ENCODE measurements around the gene CD163L1.

DNA sequence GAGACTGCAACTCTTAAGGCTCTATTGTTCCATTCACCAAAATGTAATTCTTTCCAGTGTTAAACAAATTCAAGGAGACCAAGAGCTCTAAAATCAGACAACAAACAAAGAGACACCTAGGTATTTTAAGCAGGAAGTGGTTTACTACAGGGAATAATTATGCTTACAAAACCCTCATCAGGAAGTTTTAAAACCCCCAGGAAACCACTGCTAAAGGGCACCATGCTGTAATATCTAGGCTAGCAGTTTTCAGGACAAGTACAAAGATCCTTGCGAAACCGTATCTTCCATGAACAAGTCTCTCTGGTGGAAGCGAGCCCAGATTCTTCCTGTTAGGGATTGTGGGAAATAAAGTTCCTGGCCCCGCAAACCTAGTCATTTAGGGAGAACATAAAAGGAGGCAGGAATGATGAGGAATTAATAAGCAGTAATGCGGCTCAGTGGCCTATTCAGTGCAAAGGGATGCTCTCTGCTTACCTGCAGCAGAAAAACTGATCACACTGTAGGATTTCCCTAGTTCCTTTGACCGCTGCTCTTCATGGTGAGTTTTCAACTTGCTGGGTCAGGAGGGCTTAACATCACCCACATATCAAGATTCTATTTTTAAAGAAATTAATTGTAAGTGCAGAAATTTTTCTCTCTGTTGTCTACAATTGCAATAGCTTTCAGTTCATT, 97.3 kb downstream of the CD163L1 start:
- TF ChIP-seq, protein P1, sequence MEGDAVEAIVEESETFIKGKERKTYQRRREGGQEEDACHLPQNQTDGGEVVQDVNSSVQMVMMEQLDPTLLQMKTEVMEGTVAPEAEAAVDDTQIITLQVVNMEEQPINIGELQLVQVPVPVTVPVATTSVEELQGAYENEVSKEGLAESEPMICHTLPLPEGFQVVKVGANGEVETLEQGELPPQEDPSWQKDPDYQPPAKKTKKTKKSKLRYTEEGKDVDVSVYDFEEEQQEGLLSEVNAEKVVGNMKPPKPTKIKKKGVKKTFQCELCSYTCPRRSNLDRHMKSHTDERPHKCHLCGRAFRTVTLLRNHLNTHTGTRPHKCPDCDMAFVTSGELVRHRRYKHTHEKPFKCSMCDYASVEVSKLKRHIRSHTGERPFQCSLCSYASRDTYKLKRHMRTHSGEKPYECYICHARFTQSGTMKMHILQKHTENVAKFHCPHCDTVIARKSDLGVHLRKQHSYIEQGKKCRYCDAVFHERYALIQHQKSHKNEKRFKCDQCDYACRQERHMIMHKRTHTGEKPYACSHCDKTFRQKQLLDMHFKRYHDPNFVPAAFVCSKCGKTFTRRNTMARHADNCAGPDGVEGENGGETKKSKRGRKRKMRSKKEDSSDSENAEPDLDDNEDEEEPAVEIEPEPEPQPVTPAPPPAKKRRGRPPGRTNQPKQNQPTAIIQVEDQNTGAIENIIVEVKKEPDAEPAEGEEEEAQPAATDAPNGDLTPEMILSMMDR (IDR thresholded peaks at IDR 0.05; ENCODE audit: borderline replicate concordance, extremely low read depth, low read length, poor library complexity, severe bottlenecking), result no peak
- no peak for TF ChIP-seq EZH2 (IDR thresholded peaks at IDR 0.05; ENCODE audit: borderline replicate concordance, low read depth, low read length, severe bottlenecking)

All from DND-41 (cell line).